H4 (cell line): ENCODE results near the gene CYSTM1. TPM values are rescaled to one million over a fixed set of nuclear protein-coding genes. Genes with fewer than 3 reads are reported as not detected.

Source experiments
- DNase-seq: peaks from one replicate; pipeline ENCODE4 v3.0.0-alpha.2; 2015; ENCODE audit warnings: low spot score
- total RNA-seq: library from RNA; depleted of rRNA; stranded (reverse); fragments of >200 nt; shearing (Covaris generic); gene quantifications from 2 replicates; pipeline ENCODE4 v1.2.3, GENCODE V29; 2014; rRNA removed

Gene CYSTM1
- total RNA-seq = 15.4 and 23.0 TPM in 2 replicates

DNA sequence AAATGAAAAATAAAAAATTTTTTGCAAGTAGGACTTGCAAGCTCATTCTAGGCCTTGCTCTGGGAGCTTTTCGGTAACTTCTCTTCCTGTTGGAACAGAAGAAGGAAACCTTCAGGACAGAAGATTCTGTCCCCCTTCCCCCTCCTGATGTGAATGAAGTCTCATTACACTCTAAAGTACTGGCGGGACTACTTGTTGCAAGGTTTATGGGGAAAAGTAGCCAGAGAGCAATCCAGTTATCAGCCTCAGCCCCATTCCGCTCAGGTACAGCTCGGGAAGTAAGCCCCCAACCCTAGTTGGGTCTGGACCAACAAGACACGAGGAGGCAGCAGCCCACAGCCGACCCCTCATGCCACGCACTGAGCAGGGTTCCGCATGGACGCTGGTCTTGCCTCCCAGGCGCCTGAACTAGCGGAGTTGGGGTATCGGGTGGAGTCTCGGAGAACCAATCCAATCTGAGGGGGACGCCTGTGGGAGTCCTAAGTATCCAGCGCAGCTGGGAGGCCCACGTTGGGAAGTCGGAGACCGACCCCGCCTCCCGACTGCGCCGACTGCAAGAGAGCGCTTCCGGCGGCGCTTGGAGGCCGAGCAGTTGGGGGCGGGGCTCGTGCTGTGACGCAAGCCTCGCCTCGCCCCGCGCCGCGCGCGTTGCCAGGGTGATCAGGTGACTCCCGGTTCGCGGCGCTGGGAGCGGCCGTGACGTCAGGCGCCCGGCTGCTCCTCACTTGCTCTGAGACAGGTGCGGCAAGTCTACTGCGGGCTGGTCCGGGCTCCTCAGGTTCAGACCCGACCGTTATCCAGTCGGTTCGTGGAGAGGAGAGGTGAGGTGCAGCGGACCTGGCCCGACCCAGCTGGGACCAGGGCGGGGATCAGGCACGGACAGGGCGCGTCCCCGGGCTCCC lies at the start of gene CYSTM1:
Gene CYSTM1 (plus strand): TSS at position 724 of the 902 bp plus-strand sequence. CDS start 19,278 bp downstream, outside the sequence.
- peak; percentile 91 for DNase-seq

DNA sequence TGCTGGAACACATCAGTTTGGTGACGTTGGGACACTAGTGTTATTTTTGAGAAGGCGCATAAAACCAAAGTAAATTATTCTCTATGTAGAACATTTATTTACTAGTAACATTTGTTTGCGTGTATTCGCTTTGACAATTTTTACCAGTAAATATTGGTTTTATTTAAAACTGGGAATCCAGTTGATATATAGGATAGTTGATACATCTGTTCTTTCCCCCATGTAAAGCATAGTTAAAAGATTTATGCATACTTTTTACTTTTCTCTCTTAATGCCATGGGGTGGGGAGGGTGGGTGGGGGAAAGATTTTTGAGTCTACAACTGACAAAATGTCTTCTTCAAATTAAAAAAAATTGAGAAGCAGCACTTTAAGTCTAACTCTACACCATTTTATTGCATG lies 49.4 kb upstream of the CYSTM1 start, which contains the start of gene IGIP:
Gene IGIP (plus strand): TSS at position 301 of the 400 bp plus-strand sequence. CDS start 2,540 bp downstream, outside the sequence.
- no peak for DNase-seq

- no peak for DNase-seq
Observed at GRCh38 chr5:140126315-140127012, 48.5 kb upstream of the CYSTM1 start.

- no peak for DNase-seq
Observed at GRCh38 chr5:140128376-140128775, 46.6 kb upstream of the CYSTM1 start.

DNA sequence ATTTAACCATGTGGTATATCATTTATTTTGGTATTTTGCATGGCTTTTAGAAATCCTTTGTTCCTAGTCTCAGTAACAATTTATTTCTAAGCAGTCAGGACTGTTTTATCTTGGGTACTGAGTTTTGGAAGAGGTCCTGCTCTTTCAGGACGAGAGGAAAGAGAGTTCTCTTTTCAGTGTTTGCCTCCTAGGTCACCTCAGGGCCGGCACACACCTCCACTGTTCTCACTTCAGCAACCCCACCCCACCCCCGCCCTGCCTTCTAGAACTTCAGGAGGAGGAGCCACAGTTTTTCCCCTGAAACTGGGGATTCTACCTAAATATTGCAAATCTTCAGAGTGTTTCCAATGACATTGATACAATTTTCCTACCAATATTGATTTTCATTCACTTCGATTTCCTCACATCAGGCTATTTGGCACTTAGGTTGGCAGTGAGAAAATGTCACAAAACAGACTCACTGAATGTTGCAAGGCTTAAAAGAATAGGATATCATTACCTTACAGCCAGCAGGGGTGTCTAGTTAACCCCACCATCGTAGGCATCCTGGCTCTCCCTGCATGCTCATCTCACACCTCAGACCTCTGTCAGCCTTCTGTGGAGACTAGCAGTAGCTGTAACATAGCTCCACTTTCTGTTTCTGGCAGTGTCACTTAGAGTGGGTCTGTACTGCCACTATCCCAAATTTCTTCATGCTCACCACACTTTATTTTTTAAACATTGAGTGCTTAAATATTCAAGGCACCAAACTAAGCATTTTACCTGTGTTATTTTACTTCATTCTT lies 43.8 kb upstream of the CYSTM1 start:
- DNase-seq = no peak

- DNase-seq = peak; percentile 86
Observed at GRCh38 chr5:140131967-140132409, 43.0 kb upstream of the CYSTM1 start.

- DNase-seq = no peak
Observed at GRCh38 chr5:140133514-140134167, 41.3 kb upstream of the CYSTM1 start.

GRCh38 chr5:140134277-140134935 lies 40.6 kb upstream of the CYSTM1 start:
- no peak for DNase-seq

- DNase-seq = no peak
Observed at GRCh38 chr5:140135127-140135526, 39.9 kb upstream of the CYSTM1 start.

DNA sequence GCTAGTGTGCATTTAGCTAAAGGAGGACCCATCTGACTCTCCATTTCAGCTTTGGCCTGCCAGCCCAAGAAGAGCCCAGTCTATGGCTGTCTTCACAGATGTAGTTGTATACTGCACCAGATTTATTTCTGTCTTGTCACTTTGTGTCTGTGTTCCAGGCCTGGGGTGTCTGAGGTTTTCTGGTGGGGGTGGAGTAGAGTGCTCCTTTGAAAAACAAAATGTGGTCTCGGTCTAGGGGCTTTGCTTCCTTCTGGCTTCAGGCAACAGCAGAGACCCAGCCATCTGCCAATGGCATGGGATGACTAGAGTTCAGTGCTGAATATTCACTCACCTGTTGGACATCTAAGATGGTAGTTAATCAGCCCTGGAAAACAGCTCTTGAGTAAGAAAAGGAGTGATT lies 38.4 kb upstream of the CYSTM1 start:
- no peak for DNase-seq

DNA sequence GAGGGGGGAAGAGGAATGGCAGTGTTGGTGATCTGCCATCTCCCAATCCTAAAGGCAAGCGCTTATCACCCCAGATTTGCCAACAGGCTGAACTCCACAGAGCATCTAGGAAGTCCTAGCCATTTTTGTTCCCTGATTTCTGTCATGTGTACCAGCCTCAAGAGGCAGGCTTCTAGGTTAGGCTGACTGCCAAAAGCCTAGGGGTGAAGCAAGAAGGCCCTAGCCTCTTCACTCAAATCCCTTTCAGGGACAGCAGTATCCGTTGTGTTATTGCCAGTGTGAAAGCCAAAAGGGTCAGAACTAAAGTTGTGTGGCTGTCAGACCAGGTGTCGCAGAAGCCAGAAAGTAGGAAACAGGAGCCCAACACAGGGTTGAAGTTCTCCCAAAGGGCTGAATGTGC lies 34.6 kb upstream of the CYSTM1 start:
- no peak for DNase-seq

- no peak for DNase-seq
Observed at GRCh38 chr5:140141241-140141640, 33.7 kb upstream of the CYSTM1 start.

- no peak for DNase-seq
Observed at GRCh38 chr5:140142246-140142645, 32.7 kb upstream of the CYSTM1 start.

DNA sequence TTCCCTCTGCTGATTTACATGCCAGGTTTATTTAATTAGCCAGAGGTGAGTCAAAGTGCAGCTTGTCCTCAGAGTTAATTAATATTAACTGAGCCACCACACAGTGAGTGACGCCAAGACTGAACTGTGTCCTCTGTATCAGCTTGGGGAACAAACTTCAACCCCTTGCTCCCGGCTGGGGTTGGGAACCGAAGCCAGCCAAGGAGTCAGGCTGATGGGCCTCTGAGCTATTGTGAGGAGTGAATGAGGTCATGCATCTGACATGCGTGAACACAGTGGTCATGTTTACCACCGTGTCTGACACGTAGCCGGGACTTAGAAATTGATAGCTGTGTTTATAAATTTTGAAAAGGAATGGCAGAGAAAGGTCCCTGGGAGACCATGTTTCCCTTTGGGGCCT lies 32.1 kb upstream of the CYSTM1 start:
- no peak for DNase-seq

- DNase-seq = no peak
Observed at GRCh38 chr5:140143521-140144258, 31.3 kb upstream of the CYSTM1 start.

DNA sequence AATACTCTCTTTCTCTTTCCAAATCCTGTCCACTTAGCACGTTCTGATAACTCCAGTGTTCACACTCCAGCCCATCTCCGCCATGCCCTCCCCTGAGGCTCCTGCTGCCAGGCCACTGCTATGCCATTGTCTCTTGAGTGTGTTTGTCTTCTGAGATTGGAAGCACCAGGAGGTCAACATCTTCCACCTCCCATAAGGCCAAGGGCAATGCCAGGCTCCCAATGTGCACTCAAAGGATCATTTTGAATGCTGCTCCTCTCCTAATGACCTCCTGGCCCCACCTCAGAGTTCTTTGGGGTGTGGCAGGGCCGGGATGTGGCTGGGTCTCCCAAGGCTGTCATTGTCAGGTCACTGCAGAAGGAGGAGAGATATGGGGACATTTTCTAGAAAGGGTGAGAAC lies 29.7 kb upstream of the CYSTM1 start:
- DNase-seq = no peak

DNA sequence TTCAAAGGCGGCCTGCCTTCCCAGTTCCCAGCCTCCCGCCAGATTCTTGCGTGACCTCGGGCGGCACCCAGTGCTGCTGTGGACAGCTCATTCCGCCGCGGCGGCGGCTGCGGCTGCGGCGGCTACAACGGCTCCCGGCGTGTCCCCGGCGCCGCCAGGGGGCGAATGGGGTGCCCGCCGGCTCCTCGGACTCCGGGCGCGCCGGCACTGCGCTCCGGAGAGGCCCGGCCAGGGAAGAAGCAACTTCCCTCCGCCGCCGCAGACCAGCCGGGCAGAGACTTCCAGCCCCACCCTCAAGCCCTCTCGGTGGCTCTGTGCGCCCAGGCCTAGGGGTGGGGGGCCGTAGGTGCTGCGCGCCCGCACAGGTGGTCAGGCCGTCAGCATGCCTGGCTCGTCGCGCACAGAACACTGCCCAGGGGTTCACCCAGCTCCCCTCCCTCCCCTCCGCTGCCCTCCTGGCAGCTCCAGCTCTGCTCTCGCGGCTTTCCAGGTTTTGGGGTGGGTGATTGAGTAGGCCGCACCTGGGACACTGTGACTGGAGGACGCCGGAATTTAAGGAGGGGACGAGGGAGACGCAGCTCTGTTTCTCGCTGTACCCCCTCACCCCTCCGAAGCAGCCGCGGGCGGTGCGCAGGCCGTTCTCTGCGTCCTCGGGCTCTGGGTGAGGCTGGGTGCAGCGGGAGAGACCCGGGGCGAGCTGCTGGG lies 29.0 kb upstream of the CYSTM1 start:
- DNase-seq = no peak

GRCh38 chr5:140146523-140146842 lies 28.5 kb upstream of the CYSTM1 start:
- DNase-seq = no peak

DNA sequence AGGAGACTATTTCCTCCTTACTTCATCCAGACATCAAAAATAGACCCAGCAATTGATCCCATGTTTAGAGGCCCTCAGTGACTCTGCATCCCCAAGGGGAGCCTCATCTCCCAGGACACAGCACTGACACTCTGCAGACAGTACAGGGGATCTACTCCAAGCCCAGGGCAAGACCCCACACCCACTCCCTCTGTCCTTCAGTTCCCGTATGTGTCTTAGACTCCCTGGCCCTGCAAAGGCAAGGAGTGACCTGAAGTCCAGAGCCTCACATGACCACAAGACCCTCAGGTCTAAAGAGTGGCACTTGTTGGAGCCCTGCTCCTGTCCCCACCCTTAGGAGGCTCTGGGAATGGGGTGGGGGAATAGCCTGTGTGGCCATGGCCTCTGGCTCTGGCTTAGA lies 27.5 kb upstream of the CYSTM1 start:
- no peak for DNase-seq

DNA sequence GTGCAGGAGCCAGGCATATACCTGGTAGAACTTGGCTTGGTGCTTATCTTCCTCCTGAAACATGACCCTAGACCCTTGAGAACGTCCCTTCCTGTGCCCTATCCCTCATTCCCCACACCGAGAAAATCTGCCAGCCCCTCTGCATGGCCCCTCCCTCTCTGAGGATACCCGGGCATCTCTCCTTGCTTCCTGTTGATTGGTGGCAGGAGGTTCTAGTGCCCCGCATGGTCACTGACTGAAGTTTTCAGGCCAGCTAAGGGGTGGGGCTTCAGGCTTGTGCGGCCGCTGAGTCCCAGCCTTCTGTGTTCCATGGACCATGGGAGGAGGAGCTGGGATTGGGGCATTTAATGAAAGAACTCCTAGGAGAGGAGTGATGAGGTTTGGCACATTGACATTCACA lies 26.5 kb upstream of the CYSTM1 start:
- DNase-seq = peak; percentile 35
